ENCODE results near the gene PIH1D1.

The PIH1D1 gene

GRCh38 chr19:49491804-49492572 is 40.4 kb upstream of the PIH1D1 start:
- no peak overlapping the region for H2BK15ac ChIP-seq (ENCODE audit: low read depth, poor library complexity, severe bottlenecking)
- H3K4me3 ChIP-seq (ENCODE audit: insufficient read depth in 1 of 2, low read depth in 1 of 2, low read length in 2 of 2), result no peak overlapping the region
- H2AK5ac ChIP-seq (ENCODE audit: low read length, severe bottlenecking), result no peak overlapping the region
- H3K14ac ChIP-seq (ENCODE audit: low read length in 2 of 2), result no peak overlapping the region
- H2AFZ ChIP-seq (ENCODE audit: low read depth, low read length), result no peak overlapping the region
- no peak overlapping the region for H2BK12ac ChIP-seq (ENCODE audit: low read length in 2 of 2)
- 94% methylated on average over 7 of the region's 7 CpGs for WGBS
- H3K27ac ChIP-seq (ENCODE audit: low read length, poor library complexity, severe bottlenecking), result peak overlapping the region; percentile 2
- H3K18ac ChIP-seq (ENCODE audit: low read depth in 1 of 2, low read length in 2 of 2), result no peak overlapping the region
- H3K79me1 ChIP-seq (replicated peaks; ENCODE audit: low read length, poor library complexity, severe bottlenecking), result peaks cover 1% of the 10 kb centered on the region
- H4K8ac ChIP-seq (ENCODE audit: low read length), result no peak overlapping the region
- no peak overlapping the region for H4K91ac ChIP-seq (ENCODE audit: low read length)
- H2BK5ac ChIP-seq (ENCODE audit: low read depth, low read length, poor library complexity, severe bottlenecking), result no peak overlapping the region
- H3K4ac ChIP-seq (ENCODE audit: low read depth in 1 of 2, low read length in 2 of 2), result no peak overlapping the region
- H2BK120ac ChIP-seq (ENCODE audit: low read depth, low read length), result no peak overlapping the region
- H3K27me3 ChIP-seq (ENCODE audit: control insufficient read depth in 1 of 2, insufficient read depth in 1 of 2, low read length in 2 of 2), result no peaks in the 10 kb centered on the region
- no peaks in the 10 kb centered on the region for H3K9me3 ChIP-seq (ENCODE audit: control insufficient read depth, low read length)
- peaks cover 26% of the 10 kb centered on the region for H3K4me1 ChIP-seq (ENCODE audit: control insufficient read depth, insufficient read depth, low read depth, low read length)
- H3K36me3 ChIP-seq (ENCODE audit: control insufficient read depth in 1 of 2, insufficient read depth in 2 of 2, low read depth in 1 of 2, low read length in 2 of 2), result peaks cover 44 to 51% of the 10 kb centered on the region in 2 experiments
- no peak overlapping the region for H3K4me2 ChIP-seq (ENCODE audit: low read length, poor library complexity, severe bottlenecking)
- no peak for DNase-seq
- H3K9ac ChIP-seq (ENCODE audit: low read length), result no peak overlapping the region
- H3K23ac ChIP-seq (ENCODE audit: low read length in 2 of 2), result no peak overlapping the region

DNA sequence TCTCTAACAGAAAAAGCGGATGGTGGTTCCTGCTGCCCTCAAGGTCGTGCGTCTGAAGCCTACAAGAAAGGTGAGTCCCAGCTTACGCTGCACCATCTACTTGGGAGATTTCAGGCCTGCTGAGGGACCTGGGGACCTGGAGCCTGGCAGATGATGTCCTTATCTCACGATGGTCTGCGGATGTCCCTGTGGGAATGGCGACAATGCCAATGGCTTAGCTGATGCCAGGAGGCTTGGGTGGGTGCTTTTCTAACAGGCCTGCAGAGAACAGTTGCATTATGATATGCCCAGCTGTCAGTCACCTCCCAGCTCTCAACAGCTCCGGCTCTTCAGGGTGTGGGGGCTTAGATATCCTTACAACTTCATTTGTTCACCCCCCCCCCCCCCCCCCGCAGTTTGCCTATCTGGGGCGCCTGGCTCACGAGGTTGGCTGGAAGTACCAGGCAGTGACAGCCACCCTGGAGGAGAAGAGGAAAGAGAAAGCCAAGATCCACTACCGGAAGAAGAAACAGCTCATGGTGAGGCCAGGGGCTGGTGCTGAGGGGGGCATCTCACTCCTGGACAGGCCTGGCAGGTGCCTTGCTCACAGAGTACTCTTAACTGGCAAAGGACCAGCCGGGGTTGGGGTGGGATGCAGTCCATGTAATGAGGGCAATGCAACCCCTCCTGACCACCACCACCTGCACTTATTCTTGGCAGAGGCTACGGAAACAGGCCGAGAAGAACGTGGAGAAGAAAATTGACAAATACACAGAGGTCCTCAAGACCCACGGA is 39.6 kb upstream of the PIH1D1 start:
- WGBS, result 95% methylated on average over 13 of the region's 17 CpGs
- peak overlapping the region in 1 of 2 experiments; percentile 30 for H2BK12ac ChIP-seq (ENCODE audit: low read length in 2 of 2)

GRCh38 chr19:49490287-49491029 is 38.8 kb upstream of the PIH1D1 start:
- Histone ChIP-seq H2AK5ac (ENCODE audit: low read length, severe bottlenecking) (no peak overlapping the region), H2BK5ac (ENCODE audit: low read depth, low read length, poor library complexity, severe bottlenecking) (no peak overlapping the region), H3K14ac (ENCODE audit: low read length in 2 of 2) (no peak overlapping the region), H2BK120ac (ENCODE audit: low read depth, low read length) (no peak overlapping the region), H3K18ac (ENCODE audit: low read depth in 1 of 2, low read length in 2 of 2) (no peak overlapping the region), H2BK12ac (ENCODE audit: low read length in 2 of 2) (peak overlapping the region in 1 of 2 experiments; percentile 24), H3K9me3 (ENCODE audit: control insufficient read depth, low read length) (no peaks in the 10 kb centered on the region), H3K27me3 (ENCODE audit: control insufficient read depth in 1 of 2, insufficient read depth in 1 of 2, low read length in 2 of 2) (no peaks in the 10 kb centered on the region), H3K4me3 (ENCODE audit: insufficient read depth in 1 of 2, low read depth in 1 of 2, low read length in 2 of 2) (peak overlapping the region in 1 of 2 experiments; percentile 97), H4K8ac (ENCODE audit: low read length) (peak overlapping the region; percentile 57), H3K4me2 (ENCODE audit: low read length, poor library complexity, severe bottlenecking) (peak overlapping the region; percentile 66), H2AFZ (ENCODE audit: low read depth, low read length) (no peak overlapping the region), H3K4ac (ENCODE audit: low read depth in 1 of 2, low read length in 2 of 2) (no peak overlapping the region), H3K23ac (ENCODE audit: low read length in 2 of 2) (peak overlapping the region in 1 of 2 experiments; percentile 91), H3K9ac (ENCODE audit: low read length) (peak overlapping the region; percentile 100), H2BK15ac (ENCODE audit: low read depth, poor library complexity, severe bottlenecking) (no peak overlapping the region), H4K91ac (ENCODE audit: low read length) (no peak overlapping the region), H3K4me1 (ENCODE audit: control insufficient read depth, insufficient read depth, low read depth, low read length) (peaks cover 27% of the 10 kb centered on the region), H3K36me3 (ENCODE audit: control insufficient read depth in 1 of 2, insufficient read depth in 2 of 2, low read depth in 1 of 2, low read length in 2 of 2) (peaks cover 44 to 53% of the 10 kb centered on the region in 2 experiments), H3K79me1 (replicated peaks; ENCODE audit: low read length, poor library complexity, severe bottlenecking) (peaks cover 3% of the 10 kb centered on the region), H3K27ac (ENCODE audit: low read length, poor library complexity, severe bottlenecking) (peak overlapping the region; percentile 64)
- WGBS, result 96% methylated on average over 26 of the region's 27 CpGs
- no peak for DNase-seq

More for the DNA sequence above, 39.6 kb upstream of the PIH1D1 start:
- Histone ChIP-seq H2BK120ac (ENCODE audit: low read depth, low read length) (no peak overlapping the region), H3K36me3 (ENCODE audit: control insufficient read depth in 1 of 2, insufficient read depth in 2 of 2, low read depth in 1 of 2, low read length in 2 of 2) (peaks cover 44 to 51% of the 10 kb centered on the region in 2 experiments), H4K8ac (ENCODE audit: low read length) (no peak overlapping the region), H3K79me1 (replicated peaks; ENCODE audit: low read length, poor library complexity, severe bottlenecking) (peaks cover 1% of the 10 kb centered on the region), H2AK5ac (ENCODE audit: low read length, severe bottlenecking) (no peak overlapping the region), H4K91ac (ENCODE audit: low read length) (no peak overlapping the region), H3K4me2 (ENCODE audit: low read length, poor library complexity, severe bottlenecking) (no peak overlapping the region), H3K9me3 (ENCODE audit: control insufficient read depth, low read length) (no peaks in the 10 kb centered on the region), H3K23ac (ENCODE audit: low read length in 2 of 2) (no peak overlapping the region), H3K14ac (ENCODE audit: low read length in 2 of 2) (no peak overlapping the region), H3K27me3 (ENCODE audit: control insufficient read depth in 1 of 2, insufficient read depth in 1 of 2, low read length in 2 of 2) (no peaks in the 10 kb centered on the region), H3K4me3 (ENCODE audit: insufficient read depth in 1 of 2, low read depth in 1 of 2, low read length in 2 of 2) (no peak overlapping the region), H2BK5ac (ENCODE audit: low read depth, low read length, poor library complexity, severe bottlenecking) (no peak overlapping the region), H2BK15ac (ENCODE audit: low read depth, poor library complexity, severe bottlenecking) (no peak overlapping the region), H3K4me1 (ENCODE audit: control insufficient read depth, insufficient read depth, low read depth, low read length) (peaks cover 27% of the 10 kb centered on the region), H3K27ac (ENCODE audit: low read length, poor library complexity, severe bottlenecking) (peak overlapping the region; percentile 14), H2AFZ (ENCODE audit: low read depth, low read length) (no peak overlapping the region), H3K4ac (ENCODE audit: low read depth in 1 of 2, low read length in 2 of 2) (no peak overlapping the region), H3K9ac (ENCODE audit: low read length) (peak overlapping the region; percentile 100), H3K18ac (ENCODE audit: low read depth in 1 of 2, low read length in 2 of 2) (no peak overlapping the region)
- DNase-seq, result no peak
